ENCODE results near the gene ATG4B.

DNA sequence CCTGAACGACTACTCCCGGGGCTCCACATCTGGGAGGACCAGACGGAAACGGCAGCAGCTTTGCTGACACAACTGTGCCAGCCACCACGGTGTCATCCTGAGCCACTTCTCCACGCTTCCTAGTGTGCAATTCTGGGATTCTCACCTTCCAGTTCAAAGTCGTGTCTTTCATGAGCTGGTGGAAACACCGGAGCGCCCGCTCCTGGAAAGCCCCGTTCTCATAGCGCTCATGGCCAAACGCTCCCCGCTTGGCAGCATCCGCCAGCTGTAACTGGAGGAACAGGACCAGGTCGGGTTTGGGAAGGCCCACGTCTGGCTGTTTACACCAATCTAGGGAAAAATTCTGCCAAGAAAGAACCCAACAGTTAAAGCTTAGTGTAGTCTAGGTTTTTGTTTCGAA is 40.8 kb downstream of the ATG4B start:
- TF ChIP-seq AFF4 (CRISPR knock-in tag; IDR thresholded peaks at IDR 0.05; ENCODE audit: borderline replicate concordance) (no peak), FOXJ3 (CRISPR knock-in tag; IDR thresholded peaks at IDR 0.05; ENCODE audit: borderline replicate concordance) (no peak), NR2C2 (CRISPR knock-in tag; IDR thresholded peaks at IDR 0.05) (no peak)
- TF ChIP-seq, protein P1, sequence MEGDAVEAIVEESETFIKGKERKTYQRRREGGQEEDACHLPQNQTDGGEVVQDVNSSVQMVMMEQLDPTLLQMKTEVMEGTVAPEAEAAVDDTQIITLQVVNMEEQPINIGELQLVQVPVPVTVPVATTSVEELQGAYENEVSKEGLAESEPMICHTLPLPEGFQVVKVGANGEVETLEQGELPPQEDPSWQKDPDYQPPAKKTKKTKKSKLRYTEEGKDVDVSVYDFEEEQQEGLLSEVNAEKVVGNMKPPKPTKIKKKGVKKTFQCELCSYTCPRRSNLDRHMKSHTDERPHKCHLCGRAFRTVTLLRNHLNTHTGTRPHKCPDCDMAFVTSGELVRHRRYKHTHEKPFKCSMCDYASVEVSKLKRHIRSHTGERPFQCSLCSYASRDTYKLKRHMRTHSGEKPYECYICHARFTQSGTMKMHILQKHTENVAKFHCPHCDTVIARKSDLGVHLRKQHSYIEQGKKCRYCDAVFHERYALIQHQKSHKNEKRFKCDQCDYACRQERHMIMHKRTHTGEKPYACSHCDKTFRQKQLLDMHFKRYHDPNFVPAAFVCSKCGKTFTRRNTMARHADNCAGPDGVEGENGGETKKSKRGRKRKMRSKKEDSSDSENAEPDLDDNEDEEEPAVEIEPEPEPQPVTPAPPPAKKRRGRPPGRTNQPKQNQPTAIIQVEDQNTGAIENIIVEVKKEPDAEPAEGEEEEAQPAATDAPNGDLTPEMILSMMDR (IDR thresholded peaks at IDR 0.05) = no peak
